ENCODE data around the gene TJP3. TPM values are rescaled to one million over a fixed set of nuclear protein-coding genes. Genes with fewer than 3 reads are reported as not detected.

The TJP3 gene
- total RNA-seq, 2 donors from 2014 or later = 15.7 to 25.9 TPM

DNA sequence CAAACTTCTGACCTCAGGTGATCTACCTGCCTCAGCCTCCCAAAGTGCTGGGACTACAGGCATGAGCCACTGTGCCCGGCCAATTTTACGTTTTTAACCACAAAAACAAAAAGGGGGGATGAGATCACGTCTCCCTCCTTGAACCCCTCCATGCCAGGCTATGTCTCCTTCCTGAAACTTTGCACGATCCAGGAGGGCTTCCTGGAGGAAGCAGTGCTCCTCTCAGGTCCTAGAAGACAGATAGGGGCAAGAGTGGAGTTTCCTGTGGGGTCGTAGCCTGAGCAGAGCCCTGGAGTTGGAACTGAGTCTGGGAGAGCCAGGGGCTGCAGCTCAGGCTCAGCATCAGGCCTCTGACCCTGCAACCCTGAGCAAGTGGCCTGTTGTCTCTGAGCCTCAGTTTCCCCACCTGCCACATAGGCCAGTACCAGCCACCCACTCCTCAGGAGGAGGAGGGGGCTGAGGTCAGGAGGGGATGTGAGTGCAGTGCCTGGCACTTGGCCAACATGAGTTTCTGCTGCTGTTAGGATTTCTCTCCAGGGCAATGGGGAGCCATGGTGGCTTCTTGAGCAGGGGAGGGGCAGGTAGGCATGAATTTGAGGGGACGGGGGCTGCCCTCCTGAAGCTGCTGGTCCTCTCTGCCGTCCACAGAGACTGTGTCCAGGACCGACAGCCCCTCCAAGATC lies 37.3 kb downstream of the TJP3 start:
- DNase-seq = no peak
- Histone ChIP-seq H3K4me1 (ENCODE audit: control insufficient read depth, insufficient read depth, low read length) (no peaks in the 10 kb centered on the region), H3K27me3 (ENCODE audit: control insufficient read depth, insufficient read depth, low read length, poor library complexity, severe bottlenecking) (no peaks in the 10 kb centered on the region), H3K36me3 (ENCODE audit: control insufficient read depth, insufficient read depth, low read length) (no peaks in the 10 kb centered on the region), H3K27ac (ENCODE audit: low read depth, low read length) (no peak overlapping the region), H3K9ac (ENCODE audit: extremely low read depth, low read length, poor library complexity, severe bottlenecking) (no peak overlapping the region), H3K4me3 (ENCODE audit: low read length) (no peak overlapping the region), H3K9me3 (ENCODE audit: control insufficient read depth, low read length) (no peaks in the 10 kb centered on the region)
- Mint-ChIP-seq H3K4me3 (no peak overlapping the region), H3K4me1 (peaks cover 2% of the 10 kb centered on the region), H3K9me3 (no peaks in the 10 kb centered on the region), H3K27me3 (ENCODE audit: insufficient read depth) (no peaks in the 10 kb centered on the region), H3K36me3 (ENCODE audit: low read depth) (peaks cover 11% of the 10 kb centered on the region), H3K27ac (no peak overlapping the region)
- WGBS, 2 experiments (ENCODE audit: insufficient coverage in 1 of 2, insufficient read length in 1 of 2) = 79 to 88% methylated on average over 4 to 8 of the region's 8 CpGs
- TF ChIP-seq, protein P1, sequence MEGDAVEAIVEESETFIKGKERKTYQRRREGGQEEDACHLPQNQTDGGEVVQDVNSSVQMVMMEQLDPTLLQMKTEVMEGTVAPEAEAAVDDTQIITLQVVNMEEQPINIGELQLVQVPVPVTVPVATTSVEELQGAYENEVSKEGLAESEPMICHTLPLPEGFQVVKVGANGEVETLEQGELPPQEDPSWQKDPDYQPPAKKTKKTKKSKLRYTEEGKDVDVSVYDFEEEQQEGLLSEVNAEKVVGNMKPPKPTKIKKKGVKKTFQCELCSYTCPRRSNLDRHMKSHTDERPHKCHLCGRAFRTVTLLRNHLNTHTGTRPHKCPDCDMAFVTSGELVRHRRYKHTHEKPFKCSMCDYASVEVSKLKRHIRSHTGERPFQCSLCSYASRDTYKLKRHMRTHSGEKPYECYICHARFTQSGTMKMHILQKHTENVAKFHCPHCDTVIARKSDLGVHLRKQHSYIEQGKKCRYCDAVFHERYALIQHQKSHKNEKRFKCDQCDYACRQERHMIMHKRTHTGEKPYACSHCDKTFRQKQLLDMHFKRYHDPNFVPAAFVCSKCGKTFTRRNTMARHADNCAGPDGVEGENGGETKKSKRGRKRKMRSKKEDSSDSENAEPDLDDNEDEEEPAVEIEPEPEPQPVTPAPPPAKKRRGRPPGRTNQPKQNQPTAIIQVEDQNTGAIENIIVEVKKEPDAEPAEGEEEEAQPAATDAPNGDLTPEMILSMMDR (conservative IDR thresholded peaks at IDR 0.05) = no peak

DNA sequence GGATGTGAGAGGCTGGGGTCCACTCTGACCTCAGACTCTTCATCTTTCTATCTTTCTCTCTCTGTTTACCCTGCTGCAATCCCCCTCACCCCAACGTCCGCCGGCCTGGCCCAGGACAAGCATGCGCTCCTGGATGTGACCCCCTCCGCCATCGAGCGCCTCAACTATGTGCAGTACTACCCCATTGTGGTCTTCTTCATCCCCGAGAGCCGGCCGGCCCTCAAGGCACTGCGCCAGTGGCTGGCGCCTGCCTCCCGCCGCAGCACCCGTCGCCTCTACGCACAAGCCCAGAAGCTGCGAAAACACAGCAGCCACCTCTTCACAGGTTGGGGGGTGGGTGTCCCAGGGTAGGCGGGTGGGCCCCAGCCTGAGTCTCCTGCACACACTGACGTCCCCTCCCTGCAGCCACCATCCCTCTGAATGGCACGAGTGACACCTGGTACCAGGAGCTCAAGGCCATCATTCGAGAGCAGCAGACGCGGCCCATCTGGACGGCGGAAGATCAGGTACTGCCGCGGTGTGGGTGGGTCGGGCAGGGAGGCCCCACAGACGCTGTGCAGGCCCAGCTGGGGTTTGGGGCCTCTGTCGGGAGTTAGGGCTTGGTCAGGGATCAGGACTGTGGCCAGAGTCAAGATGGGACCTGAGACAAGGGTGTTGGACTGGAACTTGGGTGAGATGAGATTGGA lies 38.3 kb downstream of the TJP3 start:
- H3K9me3 ChIP-seq (ENCODE audit: control insufficient read depth, low read length) = no peaks in the 10 kb centered on the region
- TF ChIP-seq, protein P1 (conservative IDR thresholded peaks at IDR 0.05) = no peak
- H3K4me1 ChIP-seq (ENCODE audit: control insufficient read depth, insufficient read depth, low read length) = no peaks in the 10 kb centered on the region
- WGBS, 2 experiments (ENCODE audit: insufficient coverage in 1 of 2, insufficient read length in 1 of 2) = 91 to 93% methylated on average over 24 to 31 of the region's 31 CpGs
- Mint-ChIP-seq H3K27me3 (ENCODE audit: insufficient read depth) (no peaks in the 10 kb centered on the region), H3K9me3 (no peaks in the 10 kb centered on the region), H3K27ac (no peak overlapping the region), H3K4me1 (peaks cover 2% of the 10 kb centered on the region), H3K36me3 (ENCODE audit: low read depth) (peaks cover 16% of the 10 kb centered on the region), H3K4me3 (no peak overlapping the region)
- H3K27ac ChIP-seq (ENCODE audit: low read depth, low read length) = no peak overlapping the region
- no peaks in the 10 kb centered on the region for H3K27me3 ChIP-seq (ENCODE audit: control insufficient read depth, insufficient read depth, low read length, poor library complexity, severe bottlenecking)
- no peak overlapping the region for H3K4me3 ChIP-seq (ENCODE audit: low read length)
- H3K36me3 ChIP-seq (ENCODE audit: control insufficient read depth, insufficient read depth, low read length) = no peaks in the 10 kb centered on the region
- no peak for DNase-seq
- H3K9ac ChIP-seq (ENCODE audit: extremely low read depth, low read length, poor library complexity, severe bottlenecking) = no peak overlapping the region

DNA sequence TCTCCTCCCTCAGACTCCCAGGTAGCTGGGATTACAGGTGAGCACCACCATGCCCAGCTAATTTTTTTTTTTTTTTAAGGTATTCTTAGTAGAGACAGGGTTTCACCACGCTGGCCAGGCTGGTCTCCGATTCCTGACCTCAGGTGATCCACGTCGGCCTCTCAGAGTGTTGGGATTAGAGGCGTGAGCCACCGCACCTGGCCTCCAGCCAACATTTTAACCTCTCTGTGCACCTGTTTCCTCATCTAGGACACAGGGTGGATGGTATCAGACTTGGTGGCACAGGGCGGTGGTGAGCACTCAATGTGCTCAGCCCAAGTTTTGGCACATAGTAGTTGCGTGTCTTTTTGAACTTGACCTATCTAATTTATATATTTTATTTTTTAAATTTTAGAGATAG lies 40.8 kb downstream of the TJP3 start:
- Histone ChIP-seq H3K9me3 (ENCODE audit: control insufficient read depth, low read length) (no peaks in the 10 kb centered on the region), H3K9ac (ENCODE audit: extremely low read depth, low read length, poor library complexity, severe bottlenecking) (no peak overlapping the region), H3K27me3 (ENCODE audit: control insufficient read depth, insufficient read depth, low read length, poor library complexity, severe bottlenecking) (no peaks in the 10 kb centered on the region), H3K36me3 (ENCODE audit: control insufficient read depth, insufficient read depth, low read length) (no peaks in the 10 kb centered on the region), H3K4me3 (ENCODE audit: low read length) (no peak overlapping the region), H3K4me1 (ENCODE audit: control insufficient read depth, insufficient read depth, low read length) (no peaks in the 10 kb centered on the region), H3K27ac (ENCODE audit: low read depth, low read length) (no peak overlapping the region)
- Mint-ChIP-seq H3K36me3 (ENCODE audit: low read depth) (peaks cover 22% of the 10 kb centered on the region), H3K4me3 (no peak overlapping the region), H3K27me3 (ENCODE audit: insufficient read depth) (no peaks in the 10 kb centered on the region), H3K4me1 (no peaks in the 10 kb centered on the region), H3K9me3 (no peaks in the 10 kb centered on the region), H3K27ac (no peak overlapping the region)
- WGBS, 2 experiments (ENCODE audit: insufficient coverage in 1 of 2, insufficient read length in 1 of 2) = 95 to 96% methylated on average over 6 to 8 of the region's 8 CpGs
- no peak for DNase-seq
- TF ChIP-seq, protein P1 (conservative IDR thresholded peaks at IDR 0.05) = no peak

Data from endodermal cell (in vitro differentiated cells).